HG03039 (cell line): ENCODE data around the gene WFDC1.

ENCODE experiments used
- ATAC-seq: cut with Tn5 transposase; IDR thresholded peaks from one replicate; pipeline ENCODE4 v1.9.1; 2021; ENCODE audit warnings: mild to moderate bottlenecking, moderate library complexity; ENCODE audit not compliant: unreplicated experiment

WFDC1 gene

DNA sequence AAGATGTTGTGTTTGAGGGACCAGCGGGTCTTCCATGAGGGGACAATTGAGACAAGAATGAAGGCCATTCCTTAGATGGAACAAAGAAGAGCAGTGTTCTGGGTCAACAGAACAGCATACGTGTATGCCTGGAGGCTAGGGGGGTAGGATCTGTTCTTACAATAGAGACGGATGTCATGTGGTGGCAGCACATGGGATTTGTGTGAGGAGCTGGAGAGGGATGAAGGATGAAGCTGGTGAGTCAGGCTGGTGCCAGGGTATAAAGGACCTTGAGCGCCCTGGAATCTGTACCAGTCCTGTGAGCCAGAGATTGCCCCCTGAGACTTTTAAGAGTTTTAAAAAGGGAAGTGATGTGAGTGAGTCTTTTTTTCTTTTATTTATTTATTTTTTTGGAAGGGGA is 22.8 kb upstream of the WFDC1 start:
- ATAC-seq = no peak

DNA sequence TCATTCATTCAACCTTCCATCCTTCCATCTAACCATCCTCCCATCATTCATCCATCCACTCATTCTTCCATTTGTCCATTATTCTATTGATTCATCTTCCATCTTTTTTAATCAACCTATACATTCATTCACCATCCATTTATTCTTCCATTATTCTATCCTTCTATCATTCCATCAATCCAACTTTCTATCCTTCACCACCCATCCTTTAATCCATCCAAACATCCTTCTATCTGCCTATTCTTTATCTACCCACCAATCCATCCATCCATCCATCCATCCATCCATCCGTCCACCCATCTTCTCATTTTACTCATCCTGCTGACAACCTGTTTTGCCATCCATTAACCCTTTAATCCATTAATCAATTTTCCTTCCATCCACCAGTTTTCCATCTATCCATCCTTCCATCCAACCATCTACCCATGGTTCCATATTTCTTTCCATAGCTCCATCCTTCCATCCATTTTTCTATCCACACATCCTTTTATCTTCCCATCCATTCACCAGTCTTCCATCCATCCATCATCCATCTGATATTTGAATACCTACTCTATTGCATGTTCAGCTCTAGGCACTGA is 21.8 kb upstream of the WFDC1 start:
- no peak for ATAC-seq

DNA sequence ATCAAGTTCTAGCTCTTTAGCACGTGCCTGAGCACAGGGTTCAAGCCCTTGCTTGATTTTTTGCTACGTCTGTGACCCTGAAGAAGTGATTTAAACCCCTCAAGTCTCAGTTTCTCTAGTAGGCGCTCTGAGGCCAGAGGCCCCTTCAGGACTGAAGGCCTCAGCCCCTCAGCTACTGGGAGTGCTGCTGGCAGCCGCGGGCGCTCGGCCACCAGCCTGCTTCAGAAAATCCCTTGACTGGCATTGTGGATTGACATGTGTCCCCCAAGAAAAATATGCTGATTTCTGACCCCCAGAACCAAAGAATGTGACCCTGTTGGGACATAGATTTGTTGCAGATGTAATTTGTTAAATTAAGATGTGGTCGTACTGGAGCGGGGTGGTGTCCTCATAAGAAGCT is 20.2 kb upstream of the WFDC1 start:
- ATAC-seq = no peak

DNA sequence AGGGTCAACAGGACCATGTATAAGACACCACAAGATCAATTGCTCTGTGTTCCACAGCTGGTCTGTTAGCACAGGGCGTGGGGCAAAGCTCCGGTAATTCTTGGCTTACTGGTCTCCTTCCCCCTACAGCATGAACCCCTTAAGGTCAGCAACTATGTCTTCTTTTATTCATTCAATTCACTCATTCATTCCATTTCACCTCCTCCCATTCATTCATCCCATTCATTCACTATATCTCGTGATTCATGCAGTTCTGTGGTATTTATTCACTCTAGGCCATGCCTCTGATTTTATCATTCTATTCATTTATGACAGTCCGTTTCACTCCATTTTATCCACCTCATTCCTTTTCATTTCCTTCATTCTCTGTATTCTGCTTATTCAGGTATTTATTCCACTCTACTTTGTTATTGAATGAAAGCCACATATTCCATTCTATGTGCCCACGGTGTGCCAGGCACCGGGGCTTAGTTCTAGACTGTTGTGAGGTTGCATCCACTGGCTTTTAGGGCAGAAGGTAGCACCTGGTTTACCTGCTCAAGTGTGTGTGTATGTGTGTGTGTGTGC is 19.0 kb upstream of the WFDC1 start:
- no peak for ATAC-seq

DNA sequence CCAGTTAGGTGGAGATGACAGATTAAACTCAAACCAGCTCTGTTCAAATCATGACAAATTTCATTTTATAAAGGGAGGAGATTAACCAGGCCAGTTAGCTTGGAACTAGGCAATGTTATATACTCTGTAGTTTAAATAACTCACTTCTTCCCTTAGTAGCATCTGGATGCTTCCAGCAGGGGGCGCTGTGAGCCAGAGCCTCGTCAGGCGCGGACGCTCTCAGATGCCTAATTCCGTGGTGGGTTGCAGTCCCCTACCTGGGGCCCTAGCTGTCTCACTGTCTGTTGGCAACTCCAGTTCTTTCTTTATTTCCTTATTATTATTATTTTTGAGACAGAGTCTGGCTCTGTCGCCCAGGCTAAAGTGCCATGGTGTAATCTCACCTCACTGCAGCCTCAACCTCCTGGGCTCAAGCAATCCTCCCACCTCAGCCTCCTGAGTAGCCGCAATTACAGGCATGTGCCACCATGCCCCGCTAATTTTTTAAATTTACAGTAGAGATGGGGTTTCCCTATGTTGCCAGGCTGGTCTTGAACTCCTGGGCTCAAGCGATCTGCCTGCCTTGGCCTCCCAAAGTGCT is 17.3 kb upstream of the WFDC1 start:
- no peak for ATAC-seq

DNA sequence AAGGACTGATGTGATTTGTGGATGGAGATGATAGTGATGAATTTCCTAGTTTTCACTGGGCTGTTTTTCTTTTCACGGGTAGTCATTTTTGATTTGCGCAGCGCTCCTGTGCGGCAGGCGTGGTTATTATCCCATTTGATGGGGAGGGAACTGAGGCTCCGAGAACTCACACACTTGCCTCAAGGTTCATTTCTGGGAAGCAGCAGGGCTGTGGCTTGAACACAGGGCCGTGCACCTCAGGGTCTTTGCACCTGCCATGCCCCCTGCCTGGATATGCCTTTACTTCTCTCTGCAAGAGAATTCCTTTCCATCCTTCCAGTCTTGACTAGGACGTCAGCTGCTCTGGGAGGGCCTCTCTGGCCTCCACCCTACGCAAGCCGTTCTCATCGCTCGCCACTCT is 16.3 kb upstream of the WFDC1 start:
- no peak for ATAC-seq

DNA sequence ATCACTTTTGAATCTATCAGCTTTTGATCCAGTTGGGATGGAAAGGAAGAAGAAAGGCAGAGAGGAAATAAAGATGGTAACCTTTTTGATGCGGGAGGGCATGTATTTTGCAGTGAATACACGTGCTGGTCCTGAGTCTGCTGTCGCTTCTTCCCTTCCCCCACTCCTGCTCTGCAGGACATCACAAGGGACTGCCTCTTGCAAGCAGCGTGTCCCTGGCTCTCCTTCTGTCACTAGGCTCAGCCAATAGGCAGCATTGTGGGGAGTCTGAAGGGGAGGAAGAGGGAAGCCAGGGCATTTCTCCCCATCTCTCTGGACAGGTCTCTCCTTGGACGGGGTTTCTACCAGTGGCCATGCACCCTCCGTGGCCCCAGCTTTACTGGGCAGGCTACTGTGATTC is 15.7 kb upstream of the WFDC1 start:
- ATAC-seq = no peak

DNA sequence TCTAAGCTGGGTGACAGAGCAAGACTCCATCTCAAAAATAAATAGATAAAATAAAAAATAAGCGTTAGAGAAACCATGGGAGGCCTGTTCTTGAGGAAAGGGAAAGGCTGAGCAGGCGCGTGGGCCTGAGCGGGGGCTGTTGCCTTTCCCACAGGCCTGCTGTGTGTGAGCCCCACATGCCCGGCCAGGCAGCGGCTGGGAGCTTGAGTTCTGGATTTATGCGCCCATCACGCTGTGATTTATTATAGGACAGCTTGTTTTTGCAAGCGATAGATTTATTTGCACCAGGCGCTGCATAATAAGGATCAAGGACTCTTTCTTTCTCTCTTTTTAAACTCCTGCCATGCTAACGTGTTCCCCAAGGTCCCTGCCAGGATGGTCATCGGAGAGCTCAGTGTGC is 14.8 kb upstream of the WFDC1 start:
- ATAC-seq = no peak

DNA sequence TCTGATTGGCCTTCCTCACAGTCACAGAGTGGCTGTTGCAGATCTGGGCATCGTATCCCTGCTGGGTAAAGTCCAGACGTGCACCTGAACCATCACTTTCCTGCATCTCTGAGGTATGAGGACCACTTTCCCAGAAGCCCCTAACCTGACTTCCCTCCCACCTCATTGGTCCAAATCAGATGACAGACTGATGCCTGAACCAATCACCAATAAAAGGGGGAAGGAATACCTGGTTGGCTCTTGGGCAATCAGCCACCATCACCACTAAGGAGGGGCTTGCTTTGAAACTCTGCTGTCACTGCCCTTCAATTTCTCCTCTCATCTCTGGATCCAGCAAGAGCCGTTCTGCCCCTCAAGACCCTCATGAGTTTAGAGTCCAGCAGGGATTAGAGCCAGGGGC is 13.6 kb upstream of the WFDC1 start:
- no peak for ATAC-seq

DNA sequence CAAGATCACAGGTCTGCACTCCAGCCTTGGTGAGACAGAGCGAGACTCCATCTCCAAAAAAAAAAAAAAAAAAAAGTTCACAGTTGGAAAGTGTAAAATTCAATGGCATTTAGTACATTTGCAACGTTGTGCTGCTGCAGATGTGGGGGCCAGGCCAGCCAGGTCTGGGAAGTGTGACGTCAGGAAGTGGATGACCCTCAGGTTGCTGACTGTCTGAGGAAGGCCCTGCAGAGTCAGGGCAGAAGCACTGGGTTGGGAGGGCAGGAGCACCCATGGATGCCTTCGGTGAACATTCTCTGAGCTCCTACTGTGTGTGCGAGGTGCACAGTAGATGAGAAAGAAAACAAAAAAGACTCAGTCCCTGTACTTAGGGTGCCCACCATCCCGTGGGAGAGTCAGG is 12.1 kb upstream of the WFDC1 start:
- ATAC-seq = no peak

DNA sequence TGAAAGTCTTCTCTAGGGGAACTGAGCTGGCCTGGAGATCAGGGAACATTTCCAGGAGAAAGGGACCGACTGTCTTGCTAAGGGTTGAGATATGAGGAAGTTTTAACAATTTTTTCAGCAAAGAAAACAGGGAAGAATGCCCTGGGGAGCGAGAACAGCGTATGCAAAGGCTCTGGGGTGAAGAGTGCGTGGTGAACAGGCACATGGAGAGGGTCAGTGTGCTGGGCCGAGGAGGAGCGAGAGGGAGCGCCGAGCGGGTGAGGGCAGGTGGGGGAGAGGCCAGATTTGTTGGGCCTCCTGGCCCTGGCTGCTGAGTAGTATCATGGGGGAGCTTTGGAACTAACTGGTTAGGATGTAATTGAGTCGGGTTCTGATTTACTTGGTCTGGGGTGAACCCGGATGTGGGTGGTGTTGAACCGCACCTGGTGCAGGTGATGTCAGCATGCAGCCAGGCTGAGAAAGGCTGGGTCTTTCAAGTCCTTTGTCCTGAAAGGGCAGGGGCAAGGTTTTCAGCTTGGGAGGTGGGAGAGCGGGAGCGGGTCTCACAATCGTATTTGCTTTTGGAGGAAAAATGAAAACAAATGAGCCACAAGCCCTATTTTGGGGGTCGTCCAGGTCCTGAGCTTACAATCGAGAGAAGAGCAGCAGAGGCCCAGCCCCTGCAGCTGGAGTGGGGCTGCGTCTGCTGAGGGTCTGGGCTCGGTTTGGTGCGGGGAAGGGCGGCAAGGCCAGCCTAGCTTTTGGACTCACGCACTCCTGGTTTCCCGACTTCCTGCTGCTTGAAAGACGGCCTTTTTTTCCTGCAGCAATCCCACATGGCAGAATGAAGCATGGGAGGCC is 11.1 kb upstream of the WFDC1 start:
- ATAC-seq = no peak

DNA sequence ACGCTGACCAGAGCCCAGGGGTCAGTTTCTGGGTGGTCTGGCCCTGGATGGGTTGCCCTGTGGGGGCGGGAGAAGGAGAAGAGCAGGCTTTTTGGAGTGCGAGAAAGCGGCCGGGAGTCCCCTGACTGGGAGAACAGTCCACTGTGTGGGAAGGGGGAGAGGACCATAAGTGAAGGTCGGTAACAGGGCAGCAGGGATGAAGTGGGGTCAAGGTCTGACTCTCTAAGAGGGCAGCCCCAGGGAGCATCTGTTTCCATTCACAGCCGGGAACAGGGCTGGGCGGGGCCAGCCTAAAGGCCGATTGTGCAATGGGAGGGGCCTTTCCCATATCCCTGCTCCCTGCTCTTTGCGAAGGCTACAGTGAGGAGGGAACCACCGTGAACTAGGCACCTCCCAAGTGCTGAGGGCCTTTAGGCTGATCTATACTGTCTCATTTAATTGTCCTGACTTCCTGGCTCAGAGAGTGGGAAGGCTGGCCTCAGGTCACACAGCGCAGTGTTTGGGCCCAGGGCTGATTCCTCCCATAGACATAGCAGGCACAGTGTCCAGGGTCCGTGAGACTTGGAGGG is 10.4 kb upstream of the WFDC1 start:
- no peak for ATAC-seq

DNA sequence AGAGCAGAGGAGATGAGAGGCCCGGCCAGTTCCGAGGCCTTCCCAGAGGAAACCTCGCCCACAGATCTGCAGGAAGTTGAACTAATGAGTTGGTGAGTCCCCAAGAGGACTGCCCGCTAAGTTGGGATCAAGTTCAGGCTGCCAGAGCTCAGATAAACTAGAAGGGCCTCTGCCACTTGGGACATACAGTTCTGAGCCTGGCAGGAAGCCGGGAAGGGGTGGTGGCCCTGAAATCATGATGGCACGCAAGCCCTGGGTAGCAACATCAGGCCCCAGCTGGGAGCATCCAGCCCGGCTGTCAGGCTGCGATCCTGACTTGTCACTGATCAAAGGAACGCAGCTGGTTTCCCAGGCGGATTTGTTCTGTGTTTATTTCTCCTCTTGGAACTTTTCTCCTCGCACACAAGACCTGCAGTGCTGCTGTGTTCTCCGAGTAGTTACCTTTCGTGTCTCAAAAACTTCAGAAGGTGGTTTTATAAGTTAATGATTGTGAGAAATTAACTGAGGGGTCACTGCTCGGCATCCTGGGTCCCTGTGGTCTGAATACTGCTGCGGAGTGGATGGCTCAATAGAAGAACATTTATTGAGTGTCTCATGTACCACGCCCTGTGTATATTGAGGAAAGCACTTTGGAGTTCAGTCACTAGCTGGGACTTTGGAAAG is 8.0 kb upstream of the WFDC1 start:
- ATAC-seq = no peak

DNA sequence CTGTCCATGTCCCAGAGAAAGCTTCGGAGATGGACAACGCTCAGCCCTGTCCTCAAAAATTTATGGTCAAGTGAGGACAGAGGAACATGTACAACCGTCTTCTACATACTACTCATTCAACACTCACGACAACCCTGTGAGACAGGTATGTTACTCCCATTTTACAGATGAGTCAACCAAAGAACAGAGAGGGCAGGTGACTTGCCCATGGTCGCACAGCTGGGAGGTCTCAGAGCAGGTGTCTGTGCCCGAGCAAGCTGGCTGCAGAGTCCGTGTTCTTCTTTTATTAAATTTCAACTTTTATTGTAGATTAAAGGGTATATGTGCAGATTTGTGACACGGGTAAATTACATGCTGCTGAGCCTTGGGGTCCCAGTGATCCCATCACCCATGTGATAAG is 5.8 kb upstream of the WFDC1 start:
- no peak for ATAC-seq

DNA sequence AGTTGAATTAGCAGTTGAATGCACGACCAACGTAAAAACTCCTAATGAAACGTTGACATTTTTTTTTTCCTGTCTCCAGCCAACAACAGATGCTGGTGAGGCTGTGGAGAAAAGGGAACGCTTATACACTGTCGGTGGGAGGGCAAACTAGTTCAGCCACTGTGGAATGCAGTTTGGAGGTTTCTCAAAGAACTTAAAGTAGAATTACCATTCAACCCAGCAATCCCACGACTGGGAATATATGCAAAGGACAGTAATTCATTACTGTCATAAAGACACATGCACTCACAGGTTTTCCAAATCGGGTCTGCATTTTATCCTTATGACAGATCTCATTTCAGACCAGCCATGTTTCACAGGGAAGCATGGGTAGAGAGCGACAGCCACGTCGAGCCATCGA is 3.5 kb upstream of the WFDC1 start:
- no peak for ATAC-seq

DNA sequence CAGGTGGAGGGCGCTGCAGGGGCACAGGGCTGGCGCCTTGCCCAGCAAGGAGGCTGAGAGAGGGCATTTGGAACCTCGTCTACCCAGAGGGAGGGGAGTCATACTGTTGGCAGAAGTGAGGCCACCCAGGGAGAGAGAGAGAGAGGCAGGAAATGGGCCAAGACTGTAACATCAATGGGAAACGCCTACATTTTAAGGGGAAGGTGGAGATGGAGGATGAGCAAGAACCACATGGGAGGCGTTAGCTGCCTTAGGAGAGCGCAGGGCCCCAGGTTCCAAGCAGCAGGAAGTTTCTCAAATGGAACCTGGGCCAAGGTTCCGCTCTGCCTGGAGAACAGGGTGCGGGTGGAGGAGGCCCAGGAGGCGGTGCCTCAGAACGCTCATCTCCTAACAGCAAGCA is 2.7 kb upstream of the WFDC1 start:
- no peak for ATAC-seq

DNA sequence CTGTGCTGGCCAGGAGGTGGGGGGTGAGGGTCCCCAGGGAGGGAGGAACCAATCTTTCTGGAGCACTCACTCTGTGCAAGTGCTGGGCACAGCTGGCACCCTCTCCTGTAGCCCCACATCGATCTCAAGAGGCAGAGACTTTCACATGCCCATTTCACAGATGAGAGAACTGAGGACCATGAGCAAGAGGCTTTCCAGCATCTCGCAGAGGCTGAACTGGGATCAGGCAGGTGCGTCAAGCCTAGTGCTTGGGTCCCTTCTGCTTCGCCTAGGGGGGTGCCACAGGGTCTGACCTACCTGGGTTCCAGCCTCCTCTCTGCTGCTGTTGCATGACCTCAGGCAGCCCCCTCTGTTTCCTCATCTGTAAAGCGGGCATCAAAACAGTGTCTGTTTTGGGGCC is 1.3 kb upstream of the WFDC1 start:
- no peak for ATAC-seq

DNA sequence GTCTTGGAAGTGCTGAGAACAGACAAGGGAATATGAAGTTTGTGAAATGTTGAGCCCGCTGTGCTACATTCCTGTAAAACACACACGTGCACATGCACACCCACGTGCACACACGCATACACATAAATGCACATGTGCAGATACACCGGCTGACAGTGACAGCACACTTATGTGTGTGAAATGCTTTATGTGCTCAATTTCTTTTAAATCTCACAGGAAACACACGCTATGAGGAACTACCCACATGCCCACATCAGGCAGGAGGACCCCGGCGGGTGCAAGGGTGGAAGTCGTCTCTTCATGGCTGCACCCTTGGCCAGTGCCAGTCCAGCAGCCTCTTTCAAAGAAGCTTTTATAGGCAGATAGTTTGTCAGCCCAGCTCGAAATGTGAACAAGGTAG is 561 bp upstream of the WFDC1 start:
- ATAC-seq = no peak

DNA sequence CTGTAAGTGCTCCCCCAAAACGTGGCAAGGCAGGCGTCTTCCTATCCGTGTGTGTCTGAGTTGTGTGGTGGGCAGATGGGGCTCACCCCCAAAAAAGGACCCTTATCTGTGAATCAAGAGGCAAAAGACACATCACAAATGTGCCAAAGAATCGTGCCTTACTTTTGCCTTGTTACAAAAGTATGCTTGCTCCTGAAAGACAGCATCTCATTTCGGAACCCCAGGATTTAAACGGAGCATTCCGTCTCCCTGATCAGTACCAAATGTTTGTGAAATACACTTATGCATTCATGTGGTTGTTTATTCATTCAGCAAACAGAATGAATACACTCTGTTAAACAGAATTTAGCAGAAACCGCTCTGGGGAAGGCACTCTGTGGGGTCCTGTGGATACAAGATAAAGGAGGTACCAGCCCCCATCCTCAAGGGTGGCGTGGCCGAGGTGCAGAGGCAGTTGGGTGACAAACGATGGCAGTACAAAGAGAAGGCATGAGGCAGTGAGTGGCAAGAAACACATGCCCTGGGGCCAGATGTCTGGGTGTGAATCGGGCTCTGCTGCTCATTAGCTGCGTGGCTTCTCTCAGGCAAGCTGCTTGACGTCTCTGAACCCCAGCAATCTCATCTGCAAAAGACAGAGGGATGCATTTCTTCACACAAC is 654 bp downstream of the WFDC1 start:
- no peak for ATAC-seq

DNA sequence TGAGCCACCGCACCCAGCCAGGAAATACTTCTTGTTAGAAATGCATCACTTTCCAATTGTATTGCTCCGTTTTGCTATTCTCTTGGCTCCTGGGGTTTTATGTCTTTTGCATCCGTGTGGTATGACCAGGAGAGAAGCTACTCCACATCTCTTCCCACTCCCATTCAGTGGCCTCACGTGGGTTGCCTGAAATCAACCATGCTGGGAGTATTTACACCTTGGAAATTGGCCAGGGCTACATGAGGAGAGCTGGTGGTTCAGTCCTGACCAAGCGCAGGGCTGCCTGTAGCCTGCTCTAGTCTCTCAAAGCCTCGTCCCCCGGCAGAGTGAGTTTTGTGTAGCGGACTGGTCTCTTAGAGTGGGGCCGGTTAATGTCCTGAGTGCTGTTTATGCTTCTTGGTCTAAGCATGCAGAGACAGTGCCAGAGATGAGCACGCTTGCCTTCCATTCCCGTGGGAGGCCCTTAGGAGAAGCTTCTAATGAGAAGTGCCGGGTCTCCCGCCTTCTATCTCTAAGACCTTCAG is 3.8 kb downstream of the WFDC1 start:
- no peak for ATAC-seq
